ENCODE results near the gene ARID3B.

DNA sequence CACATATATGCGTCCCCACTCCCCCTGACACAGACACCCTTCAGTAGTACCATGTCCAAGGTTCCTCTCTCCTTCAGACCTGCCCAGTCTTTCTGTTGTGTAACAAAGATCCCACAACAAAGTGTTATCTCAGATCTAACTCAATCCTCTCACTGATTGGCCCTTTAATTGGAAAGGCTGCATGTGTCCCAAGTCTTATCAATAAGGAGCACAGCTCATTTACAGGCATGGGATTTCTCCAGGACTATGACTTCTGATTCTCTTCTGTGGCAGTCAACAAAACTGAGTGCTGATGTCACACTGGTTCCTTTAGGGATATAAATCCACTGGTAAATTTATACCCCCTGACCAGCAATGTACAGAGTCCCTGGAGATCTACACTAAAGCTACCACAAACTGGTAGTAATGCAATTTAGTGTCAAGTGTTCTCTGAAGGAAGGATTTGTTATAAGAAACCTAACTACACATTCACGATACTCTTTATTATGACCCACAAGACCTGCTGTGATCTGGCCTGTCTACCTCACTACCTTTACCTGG, 102.7 kb downstream of the ARID3B start:
- no peak for TF ChIP-seq POLR2AphosphoS5 (IDR thresholded peaks at IDR 0.05; ENCODE audit: low read depth, low read length)
- no peak for TF ChIP-seq POLR2A (IDR thresholded peaks at IDR 0.05; ENCODE audit: low read depth, low read length)
- TF ChIP-seq SPI1 (IDR thresholded peaks at IDR 0.05; ENCODE audit: low read depth, low read length), result no peak
- TF ChIP-seq PAX5 (IDR thresholded peaks at IDR 0.05; ENCODE audit: insufficient read depth, low read length, severe bottlenecking), result no peak
- no peak for TF ChIP-seq TAF1 (IDR thresholded peaks at IDR 0.05; ENCODE audit: low read depth, low read length)
- no peak for TF ChIP-seq POU2F2 (IDR thresholded peaks at IDR 0.05; ENCODE audit: low read depth, low read length)

Measured in GM12891 (cell line).